Measurements from ENCODE around the gene STK25. TPM values are rescaled to one million over a fixed set of nuclear protein-coding genes. Genes with fewer than 3 reads are reported as not detected.

The STK25 gene
- total and polyA plus RNA-seq, 2 experiments from 2014 or later, result 183 to 192 TPM

- Histone ChIP-seq H3K79me2 (peaks cover 45% of the 10 kb centered on the region), H3K36me3 (replicated peaks; ENCODE audit: insufficient read depth, low read depth) (no peaks in the 10 kb centered on the region)
- TF ChIP-seq EZH2 (IDR thresholded peaks at IDR 0.05; ENCODE audit: borderline replicate concordance) (no peak), EZH2phosphoT487 (IDR thresholded peaks at IDR 0.05; ENCODE audit: low read depth, severe bottlenecking, unreplicated experiment) (no peak)
- TF ChIP-seq, protein P1, sequence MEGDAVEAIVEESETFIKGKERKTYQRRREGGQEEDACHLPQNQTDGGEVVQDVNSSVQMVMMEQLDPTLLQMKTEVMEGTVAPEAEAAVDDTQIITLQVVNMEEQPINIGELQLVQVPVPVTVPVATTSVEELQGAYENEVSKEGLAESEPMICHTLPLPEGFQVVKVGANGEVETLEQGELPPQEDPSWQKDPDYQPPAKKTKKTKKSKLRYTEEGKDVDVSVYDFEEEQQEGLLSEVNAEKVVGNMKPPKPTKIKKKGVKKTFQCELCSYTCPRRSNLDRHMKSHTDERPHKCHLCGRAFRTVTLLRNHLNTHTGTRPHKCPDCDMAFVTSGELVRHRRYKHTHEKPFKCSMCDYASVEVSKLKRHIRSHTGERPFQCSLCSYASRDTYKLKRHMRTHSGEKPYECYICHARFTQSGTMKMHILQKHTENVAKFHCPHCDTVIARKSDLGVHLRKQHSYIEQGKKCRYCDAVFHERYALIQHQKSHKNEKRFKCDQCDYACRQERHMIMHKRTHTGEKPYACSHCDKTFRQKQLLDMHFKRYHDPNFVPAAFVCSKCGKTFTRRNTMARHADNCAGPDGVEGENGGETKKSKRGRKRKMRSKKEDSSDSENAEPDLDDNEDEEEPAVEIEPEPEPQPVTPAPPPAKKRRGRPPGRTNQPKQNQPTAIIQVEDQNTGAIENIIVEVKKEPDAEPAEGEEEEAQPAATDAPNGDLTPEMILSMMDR (IDR thresholded peaks at IDR 0.05; ENCODE audit: poor library complexity), result no peak
These were observed 7.9 kb downstream of the STK25 start for GRCh38 chr2:241500431-241500975.

GRCh38 chr2:241500016-241500415, 8.4 kb downstream of the STK25 start:
- no peak overlapping the region for H3K4me3 ChIP-seq
- H3K4me2 ChIP-seq, result no peak overlapping the region
- H2AFZ ChIP-seq, result no peak overlapping the region
- no peaks in the 10 kb centered on the region for H3K27me3 ChIP-seq
- no peaks in the 10 kb centered on the region for H3K9me3 ChIP-seq (ENCODE audit: low read depth)
- TF ChIP-seq, protein P1 (IDR thresholded peaks at IDR 0.05; ENCODE audit: poor library complexity), result no peak
- no peak for TF ChIP-seq EZH2phosphoT487 (IDR thresholded peaks at IDR 0.05; ENCODE audit: low read depth, severe bottlenecking, unreplicated experiment)
- TF ChIP-seq EZH2 (IDR thresholded peaks at IDR 0.05; ENCODE audit: borderline replicate concordance), result no peak
- H3K4me1 ChIP-seq (ENCODE audit: insufficient read depth), result no peaks in the 10 kb centered on the region
- no peak overlapping the region for H3K27ac ChIP-seq
- H3K36me3 ChIP-seq (replicated peaks; ENCODE audit: insufficient read depth, low read depth), result no peaks in the 10 kb centered on the region
- peaks cover 8% of the 10 kb centered on the region for H4K20me1 ChIP-seq (ENCODE audit: insufficient read depth, poor library complexity, severe bottlenecking)
- no peaks in the 10 kb centered on the region for H3K9me2 ChIP-seq (replicated peaks; ENCODE audit: insufficient read depth)
- H3K79me2 ChIP-seq, result peaks cover 40% of the 10 kb centered on the region
- WGBS (ENCODE audit: low lambda C conversion rate, missing lambda C conversion rate), result 96% methylated on average over 10 of the region's 10 CpGs
- DNase-seq (ENCODE audit: low spot score), result no peak

More at GRCh38 chr2:241500431-241500975, 7.9 kb downstream of the STK25 start:
- Histone ChIP-seq H3K4me3 (no peak overlapping the region), H3K4me1 (ENCODE audit: insufficient read depth) (no peaks in the 10 kb centered on the region), H3K4me2 (no peak overlapping the region), H4K20me1 (ENCODE audit: insufficient read depth, poor library complexity, severe bottlenecking) (peaks cover 13% of the 10 kb centered on the region), H3K9me2 (replicated peaks; ENCODE audit: insufficient read depth) (no peaks in the 10 kb centered on the region), H3K9me3 (ENCODE audit: low read depth) (no peaks in the 10 kb centered on the region), H2AFZ (no peak overlapping the region), H3K27me3 (no peaks in the 10 kb centered on the region), H3K27ac (no peak overlapping the region)
- no peak for DNase-seq (ENCODE audit: low spot score)
- 94% methylated on average over 12 of the region's 12 CpGs for WGBS (ENCODE audit: low lambda C conversion rate, missing lambda C conversion rate)

DNA sequence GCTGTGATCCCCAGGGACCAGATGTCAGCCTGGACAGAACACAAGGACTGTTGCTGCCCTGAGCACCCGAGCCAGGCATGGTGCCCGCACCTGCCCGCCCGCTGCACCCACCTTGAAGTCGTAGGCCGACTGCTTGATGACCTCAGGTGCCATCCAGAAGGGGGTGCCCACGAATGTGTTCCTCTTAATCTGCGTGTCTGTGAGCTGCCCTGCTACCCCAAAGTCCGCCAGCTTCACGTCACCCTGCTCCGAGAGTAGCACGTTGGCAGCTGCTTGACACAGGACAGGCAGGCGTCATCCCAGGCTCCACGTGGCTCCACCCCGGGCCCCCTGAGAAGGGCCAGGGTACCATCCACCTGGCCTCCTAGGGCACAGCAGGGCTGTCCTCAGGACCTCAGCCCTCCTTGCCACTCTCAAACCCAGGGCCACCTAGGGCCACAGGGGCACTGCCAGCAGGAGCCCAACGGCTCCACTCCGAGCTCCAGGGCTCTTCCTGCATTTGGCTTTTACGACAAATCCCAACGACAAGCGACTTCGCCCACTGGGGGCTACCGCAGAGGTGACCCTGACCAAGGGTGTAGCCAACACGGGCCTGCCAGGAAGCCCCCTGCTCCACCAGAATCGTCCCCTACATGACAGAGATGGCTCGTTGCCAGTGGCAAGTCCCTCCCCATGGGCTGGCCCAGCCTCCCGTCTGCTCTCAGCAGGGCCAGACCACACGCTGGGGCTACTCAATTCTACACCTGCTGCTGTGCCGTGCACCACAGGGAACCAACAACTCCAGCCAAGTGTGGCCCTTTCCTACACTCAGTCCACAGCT, 9.0 kb downstream of the STK25 start:
- Histone ChIP-seq H3K27me3 (no peaks in the 10 kb centered on the region), H3K9me2 (replicated peaks; ENCODE audit: insufficient read depth) (no peaks in the 10 kb centered on the region), H3K27ac (no peak overlapping the region), H3K4me1 (ENCODE audit: insufficient read depth) (no peaks in the 10 kb centered on the region), H3K9me3 (ENCODE audit: low read depth) (no peaks in the 10 kb centered on the region), H2AFZ (no peak overlapping the region), H3K4me2 (no peak overlapping the region), H3K79me2 (peaks cover 34% of the 10 kb centered on the region), H3K36me3 (replicated peaks; ENCODE audit: insufficient read depth, low read depth) (no peaks in the 10 kb centered on the region), H3K4me3 (no peak overlapping the region), H4K20me1 (ENCODE audit: insufficient read depth, poor library complexity, severe bottlenecking) (peaks cover 2% of the 10 kb centered on the region)
- DNase-seq (ENCODE audit: low spot score), result no peak
- TF ChIP-seq, protein P1 (IDR thresholded peaks at IDR 0.05; ENCODE audit: poor library complexity), result no peak
- TF ChIP-seq EZH2 (IDR thresholded peaks at IDR 0.05; ENCODE audit: borderline replicate concordance) (no peak), EZH2phosphoT487 (IDR thresholded peaks at IDR 0.05; ENCODE audit: low read depth, severe bottlenecking, unreplicated experiment) (no peak)
- WGBS (ENCODE audit: low lambda C conversion rate, missing lambda C conversion rate), result 93% methylated on average over 28 of the region's 28 CpGs
